Measurements from ENCODE around the gene THOC5.
"Not testable (repeated sequence)": the region's sequence is repeated elsewhere in the genome, so short reads cannot be mapped to it uniquely, and the experiment has no call there.

Gene THOC5

GRCh38 chr22:29559853-29560252 is 6.3 kb upstream of the THOC5 start:
- no peak for DNase-seq

GRCh38 chr22:29559030-29559429 is 5.5 kb upstream of the THOC5 start:
- no peak for DNase-seq

GRCh38 chr22:29555065-29555644 is 1.6 kb upstream of the THOC5 start:
- DNase-seq, result no peak

- not testable (repeated sequence) for DNase-seq
These were observed 1.2 kb downstream of the THOC5 start for GRCh38 chr22:29552357-29552756.

GRCh38 chr22:29550005-29550404 is 3.6 kb downstream of the THOC5 start:
- no peak for DNase-seq

GRCh38 chr22:29545045-29545444 is 8.5 kb downstream of the THOC5 start:
- not testable (repeated sequence) for DNase-seq

GRCh38 chr22:29541845-29542244 is 11.7 kb downstream of the THOC5 start:
- no peak for DNase-seq

- no peak for DNase-seq
These were observed 14.5 kb downstream of the THOC5 start for GRCh38 chr22:29539105-29539504.

- DNase-seq, result no peak
These were observed 17.1 kb downstream of the THOC5 start for GRCh38 chr22:29536411-29536810.

- no peak for DNase-seq
These were observed 22.1 kb downstream of the THOC5 start for GRCh38 chr22:29531419-29531818.

GRCh38 chr22:29530716-29531115 is 22.8 kb downstream of the THOC5 start:
- DNase-seq, result no peak

- DNase-seq, result no peak
These were observed 25.4 kb downstream of the THOC5 start for GRCh38 chr22:29528144-29528543.

GRCh38 chr22:29524442-29525191 is 28.9 kb downstream of the THOC5 start:
- no peak for DNase-seq

- no peak for DNase-seq
These were observed 29.8 kb downstream of the THOC5 start for GRCh38 chr22:29523761-29524160.

GRCh38 chr22:29521526-29521925 is 32.0 kb downstream of the THOC5 start:
- no peak for DNase-seq

- DNase-seq, result no peak
These were observed 32.7 kb downstream of the THOC5 start for GRCh38 chr22:29520851-29521250.

- no peak for DNase-seq
These were observed 33.6 kb downstream of the THOC5 start for GRCh38 chr22:29519996-29520395.

GRCh38 chr22:29518427-29518826 is 35.1 kb downstream of the THOC5 start:
- DNase-seq, result no peak

GRCh38 chr22:29517215-29517908 is 36.2 kb downstream of the THOC5 start:
- DNase-seq, result no peak

GRCh38 chr22:29512031-29512430 is 41.5 kb downstream of the THOC5 start:
- DNase-seq, result no peak

GRCh38 chr22:29511126-29511862 is 42.3 kb downstream of the THOC5 start:
- no peak for DNase-seq

- no peak for DNase-seq
These were observed 43.0 kb downstream of the THOC5 start for GRCh38 chr22:29510542-29510941.

- no peak for DNase-seq
These were observed 43.7 kb downstream of the THOC5 start for GRCh38 chr22:29509815-29510214.

Data from NK-92 treated with Interleukin-12 subunit alpha and Interleukin-12 subunit beta, amount 100 ng/mL, for 24 hours (cell line).